Naive thymus-derived CD4-positive, alpha-beta T cell (primary cell): ENCODE data around the gene STAT3. TPM values are rescaled to one million over a fixed set of nuclear protein-coding genes. Genes with fewer than 3 reads are reported as not detected.
"Not testable (repeated sequence)": the region's sequence is repeated elsewhere in the genome, so short reads cannot be mapped to it uniquely, and the experiment has no call there.

Source experiments
- ATAC-seq: fragments of 150-1000 bp; cut with Tn5 transposase; 2 replicates; pipeline ENCODE4 v1.10.0; 2021; ENCODE audit warnings: mild to moderate bottlenecking, moderate library complexity
- CTCF ChIA-PET: fragments of 350-600 bp; sonication (Branson Sonifier 250); formaldehyde crosslinking; loops from one replicate; lab custom pipeline; 2021; ENCODE audit warnings: antibody characterized with exemption; lab: Charles Lee
- POLR2A ChIA-PET: fragments of 350-600 bp; sonication (Branson Sonifier 250); formaldehyde crosslinking; loops from one replicate; lab custom pipeline; 2021; ENCODE audit warnings: antibody characterized with exemption, inconsistent platforms; lab: Charles Lee
- DNase-seq, 9 donors: peaks; one replicate each; pipeline versions ENCODE4 v3.0.0 to v3.0.0-alpha.2; 2020 to 2022; ENCODE audit warnings: mixed read lengths in 1 of 9
- H3K27ac ChIP-seq: one replicate; pipeline ENCODE4 v1.7.0; 2013; ENCODE audit warnings: mild to moderate bottlenecking, low read depth, low read length, moderate library complexity
- H3K27me3 ChIP-seq, 2 donors: one replicate each; pipeline ENCODE4 v1.7.0; 2013; ENCODE audit warnings: low read length in 2 of 2, mild to moderate bottlenecking in 2 of 2, moderate library complexity in 2 of 2; ENCODE audit not compliant: control insufficient read depth in 2 of 2, insufficient read depth in 2 of 2
- H3K36me3 ChIP-seq, 3 experiments: 1 replicate in 2 of 3; 2 replicates in 1 of 3; pipeline ENCODE4 v1.7.0; 2013; ENCODE audit warnings: low read length in 3 of 3, mild to moderate bottlenecking in 3 of 3, moderate library complexity in 1 of 3; ENCODE audit not compliant: insufficient read depth in 3 of 3, control insufficient read depth in 2 of 3
- H3K4me1 ChIP-seq, 2 donors: one replicate each; pipeline ENCODE4 v1.7.0; 2013; ENCODE audit warnings: low read length in 2 of 2, mild to moderate bottlenecking in 2 of 2, moderate library complexity in 1 of 2; ENCODE audit not compliant: control insufficient read depth in 2 of 2, insufficient read depth in 2 of 2
- H3K4me3 ChIP-seq: 2 replicates; pipeline ENCODE4 v1.7.0; 2013; ENCODE audit warnings: mild to moderate bottlenecking, low read length
- H3K9me3 ChIP-seq, 3 experiments: 1 replicate in 2 of 3; 2 replicates in 1 of 3; pipeline ENCODE4 v1.7.0; 2013; ENCODE audit warnings: low read length in 3 of 3; ENCODE audit not compliant: control insufficient read depth in 2 of 3
- H3K27ac Mint-ChIP-seq, 9 donors: one replicate each; pipeline ENCODE4 v1.8.0; 2020 to 2022; ENCODE audit warnings: mixed read lengths in 9 of 9, mild to moderate bottlenecking in 8 of 9, moderate library complexity in 5 of 9, inconsistent platforms in 2 of 9
- H3K27me3 Mint-ChIP-seq, 5 donors: one replicate each; pipeline ENCODE4 v1.8.0; 2021 to 2022; ENCODE audit warnings: mixed read lengths in 5 of 5, mild to moderate bottlenecking in 1 of 5
- H3K36me3 Mint-ChIP-seq, 5 donors: one replicate each; pipeline ENCODE4 v1.8.0; 2020 to 2022; ENCODE audit warnings: mixed read lengths in 5 of 5, mild to moderate bottlenecking in 3 of 5, inconsistent platforms in 1 of 5
- H3K4me1 Mint-ChIP-seq, 7 donors: one replicate each; pipeline ENCODE4 v1.8.0; 2020 to 2022; ENCODE audit warnings: mixed read lengths in 7 of 7, mild to moderate bottlenecking in 3 of 7, inconsistent platforms in 1 of 7
- H3K4me3 Mint-ChIP-seq, 10 donors: one replicate each; pipeline ENCODE4 v1.8.0; 2020 to 2022; ENCODE audit warnings: mild to moderate bottlenecking in 10 of 10, mixed read lengths in 10 of 10, moderate library complexity in 6 of 10, inconsistent platforms in 2 of 10
- H3K9me3 Mint-ChIP-seq, 11 donors: one replicate each; pipeline ENCODE4 v1.8.0; 2020 to 2022; ENCODE audit warnings: mixed read lengths in 11 of 11, mild to moderate bottlenecking in 4 of 11, inconsistent platforms in 1 of 11, moderate library complexity in 1 of 11
- intact Hi-C, 2 donors: fragments of 100-400 bp; cut with micrococcal nuclease; formaldehyde crosslinking; loops; one replicate each; pipeline ENCODE4 v1.15.1; 2023
- polyA plus RNA-seq, 2 donors: library from polyadenylated mRNA; unstranded; fragments of 300-500 nt; fragmentation: Illumina TruSeq; gene quantifications; one replicate each; pipeline ENCODE4 v1.2.3, GENCODE V29; 2021
- total RNA-seq, 6 experiments: library from RNA in 5 of 6; stranded (reverse) in 5 of 6; gene quantifications; 1 replicate in 5 of 6; 2 replicates in 1 of 6; pipeline ENCODE4 v1.2.3 and lab custom pipeline; 2021 to 2026

Gene STAT3
- total and polyA plus RNA-seq, 7 experiments from 2014 or later: 133 to 275 (median 189) TPM

- H3K27ac ChIP-seq, H3K9me3 ChIP-seq, H3K36me3 ChIP-seq, H3K4me3 Mint-ChIP-seq, H3K9me3 Mint-ChIP-seq, H3K27me3 Mint-ChIP-seq, DNase-seq, H3K4me3 ChIP-seq, H3K36me3 Mint-ChIP-seq, H3K27ac Mint-ChIP-seq, ATAC-seq, H3K27me3 ChIP-seq: not testable (repeated sequence)
- POLR2A ChIA-PET: interaction anchor here (3.1 to 5.2 kb wide), 2 partner anchors 13 to 88 kb away, joined by 10 to 51 read pairs; partner anchors contain the start of gene STAT3
- intact Hi-C loops: loop anchor here in 1 of 2 donors (5.0 to 10.0 kb wide), 2 partner anchors 64 to 206 kb away; partner anchors contain the start of gene GHDC
- CTCF ChIA-PET: interaction anchor here (0.6 to 13.7 kb wide), 2 partner anchors 77 to 97 kb away, joined by 4 to 264 read pairs; no protein-coding TSS in a partner anchor
- H3K4me1 ChIP-seq: peaks cover 0 to 12% of the 10 kb centered on the region in 2 donors
- peaks cover 10 to 39% (median 13%) of the 10 kb centered on the region in 7 donors for H3K4me1 Mint-ChIP-seq
These were observed 12.7 kb upstream of the STAT3 start for GRCh38 chr17:42400844-42401375.

- H3K36me3 ChIP-seq: no peaks in the 10 kb centered on the region
- ChIA-PET POLR2A (interaction anchor here (0.6 to 5.2 kb wide), 3 partner anchors 12 to 87 kb away, joined by 3 to 51 read pairs (median 10); partner anchors contain the start of gene STAT3), CTCF (interaction anchor here (0.5 to 13.7 kb wide), 4 partner anchors 76 to 190 kb away, joined by 3 to 264 read pairs (median 4); no protein-coding TSS in a partner anchor)
- peaks cover 0 to 10% of the 10 kb centered on the region in 2 donors for H3K4me1 ChIP-seq
- Mint-ChIP-seq H3K4me3 (peak overlapping the region in 6 of 10 donors; percentile 26 to 66 (median 38)), H3K27me3 (peaks cover 0 to 3% (median 0%) of the 10 kb centered on the region in 5 donors), H3K27ac (peak overlapping the region in 6 of 9 donors; percentile 30 to 84 (median 61)), H3K36me3 (no peaks in the 10 kb centered on the region), H3K9me3 (no peaks in the 10 kb centered on the region), H3K4me1 (peaks cover 9 to 37% (median 13%) of the 10 kb centered on the region in 7 donors)
- DNase-seq (no peak), ATAC-seq (no peak)
- no peak overlapping the region for H3K27ac ChIP-seq
- H3K9me3 ChIP-seq: no peaks in the 10 kb centered on the region
- H3K4me3 ChIP-seq: no peak overlapping the region
- H3K27me3 ChIP-seq: no peaks in the 10 kb centered on the region
- intact Hi-C loops: loop anchor here in 1 of 2 donors (5.0 to 10.0 kb wide), 2 partner anchors 63 to 205 kb away; partner anchors contain the start of gene GHDC
These were observed 12.0 kb upstream of the STAT3 start for GRCh38 chr17:42399948-42400843.

- peaks cover 0 to 10% of the 10 kb centered on the region in 2 donors for H3K4me1 ChIP-seq
- intact Hi-C loops: no loop called here
- Mint-ChIP-seq H3K36me3 (no peaks in the 10 kb centered on the region), H3K9me3 (no peaks in the 10 kb centered on the region), H3K4me1 (peaks cover 10 to 37% (median 13%) of the 10 kb centered on the region in 7 donors), H3K27me3 (peaks cover 0 to 3% (median 0%) of the 10 kb centered on the region in 5 donors), H3K4me3 (no peak overlapping the region), H3K27ac (peak overlapping the region in 1 of 9 donors; percentile 3)
- ChIA-PET CTCF (interaction anchor here (0.8 to 13.7 kb wide), 4 partner anchors 10 to 177 kb away, joined by 3 to 264 read pairs (median 4); partner anchors contain the start of gene STAT3), POLR2A (interaction anchor here (0.6 to 5.2 kb wide), 3 partner anchors 11 to 588 kb away, joined by 3 to 51 read pairs (median 10); partner anchors contain the start of genes P3H4 and STAT3)
- H3K27me3 ChIP-seq: no peaks in the 10 kb centered on the region
- no peaks in the 10 kb centered on the region for H3K9me3 ChIP-seq
- no peak overlapping the region for H3K27ac ChIP-seq
- DNase-seq: no peak
- no peak for ATAC-seq
- H3K36me3 ChIP-seq: no peaks in the 10 kb centered on the region
- no peak overlapping the region for H3K4me3 ChIP-seq
These were observed 10.9 kb upstream of the STAT3 start for GRCh38 chr17:42399121-42399520.

- H3K27me3 ChIP-seq: not testable (repeated sequence)
- CTCF ChIA-PET: interaction anchor here (0.6 to 1.5 kb wide), 2 partner anchors 74 to 375 kb away, joined by 3 to 4 read pairs; partner anchors contain the start of gene NKIRAS2
- peak overlapping the region in 1 of 9 donors; percentile 7 for H3K27ac Mint-ChIP-seq
These were observed 7.4 kb upstream of the STAT3 start for GRCh38 chr17:42395601-42396000.

GRCh38 chr17:42394838-42395237 lies 6.6 kb upstream of the STAT3 start:
- Histone ChIP-seq H3K36me3 (no peaks in the 10 kb centered on the region), H3K9me3 (no peaks in the 10 kb centered on the region), H3K27me3 (no peaks in the 10 kb centered on the region), H3K4me1 (peaks cover under 1 to 4% of the 10 kb centered on the region in 2 donors), H3K4me3 (no peak overlapping the region), H3K27ac (no peak overlapping the region)
- Mint-ChIP-seq H3K27me3 (no peaks in the 10 kb centered on the region), H3K9me3 (no peaks in the 10 kb centered on the region), H3K27ac (peak overlapping the region in 5 of 9 donors; percentile 4 to 82 (median 70)), H3K4me3 (no peak overlapping the region), H3K36me3 (no peaks in the 10 kb centered on the region), H3K4me1 (peaks cover 6 to 30% (median 14%) of the 10 kb centered on the region in 7 donors)
- no peak for DNase-seq
- intact Hi-C loops: no loop called here
- ChIA-PET CTCF (no interaction called here), POLR2A (no interaction called here)
- ATAC-seq: no peak

More at GRCh38 chr17:42395601-42396000, 7.4 kb upstream of the STAT3 start:
- H3K9me3 ChIP-seq, H3K4me3 ChIP-seq, H3K36me3 ChIP-seq, H3K27me3 Mint-ChIP-seq, H3K4me3 Mint-ChIP-seq, DNase-seq, H3K36me3 Mint-ChIP-seq, intact Hi-C loops, H3K9me3 Mint-ChIP-seq, ATAC-seq, H3K27ac ChIP-seq: not testable (repeated sequence)
- POLR2A ChIA-PET: interaction anchor here (0.7 to 1.0 kb wide), 2 partner anchors 11 to 73 kb away, joined by 3 to 5 read pairs; no protein-coding TSS in a partner anchor
- H3K4me1 ChIP-seq: peaks cover 0 to 10% of the 10 kb centered on the region in 2 donors
- H3K4me1 Mint-ChIP-seq: peaks cover 9 to 31% (median 14%) of the 10 kb centered on the region in 7 donors
